Measurements from ENCODE around the gene ATP11C.
A peak's percentile ranks its signal among the peaks of the same experiment; 100 is the strongest.

ATP11C gene

GRCh38 chrX:139802048-139802447, 130.8 kb downstream of the ATP11C start:
- no peak for DNase-seq

- no peak for DNase-seq
These were observed 131.4 kb downstream of the ATP11C start for GRCh38 chrX:139801397-139801813.

- DNase-seq: no peak
These were observed 134.2 kb downstream of the ATP11C start for GRCh38 chrX:139798701-139799100.

- no peak for DNase-seq
These were observed 137.7 kb downstream of the ATP11C start for GRCh38 chrX:139795196-139795595.

GRCh38 chrX:139787601-139788000, 145.3 kb downstream of the ATP11C start:
- no peak for DNase-seq

- DNase-seq: no peak
These were observed 148.0 kb downstream of the ATP11C start for GRCh38 chrX:139784807-139785206.

GRCh38 chrX:139783959-139784358, 148.9 kb downstream of the ATP11C start:
- DNase-seq: no peak

GRCh38 chrX:139783030-139783429, 149.8 kb downstream of the ATP11C start:
- no peak for DNase-seq

GRCh38 chrX:139776599-139776998, 156.3 kb downstream of the ATP11C start:
- no peak for DNase-seq

GRCh38 chrX:139770366-139770765, 162.5 kb downstream of the ATP11C start:
- no peak for DNase-seq

- peak; percentile 29 for DNase-seq
These were observed 166.3 kb downstream of the ATP11C start for GRCh38 chrX:139766545-139766983.

GRCh38 chrX:139762400-139763183, 170.3 kb downstream of the ATP11C start:
- DNase-seq: no peak

GRCh38 chrX:139759637-139760036, 173.2 kb downstream of the ATP11C start:
- DNase-seq: no peak

- DNase-seq: no peak
These were observed 174.0 kb downstream of the ATP11C start for GRCh38 chrX:139758809-139759208.

- DNase-seq: no peak
These were observed 174.6 kb downstream of the ATP11C start for GRCh38 chrX:139758250-139758649.

- no peak for DNase-seq
These were observed 181.8 kb downstream of the ATP11C start for GRCh38 chrX:139751053-139751452.

- DNase-seq: no peak
These were observed 182.5 kb downstream of the ATP11C start for GRCh38 chrX:139750390-139750789.

- DNase-seq: peak; percentile 5
These were observed 193.7 kb downstream of the ATP11C start for GRCh38 chrX:139739138-139739537.

GRCh38 chrX:139738581-139738980, 194.3 kb downstream of the ATP11C start:
- peak; percentile 3 for DNase-seq

GRCh38 chrX:139736151-139736550, 196.7 kb downstream of the ATP11C start:
- DNase-seq: no peak

- no peak for DNase-seq
These were observed 197.9 kb downstream of the ATP11C start for GRCh38 chrX:139734996-139735395.

GRCh38 chrX:139725720-139726119, 207.1 kb downstream of the ATP11C start:
- no peak for DNase-seq

GRCh38 chrX:139724626-139725025, 208.2 kb downstream of the ATP11C start:
- DNase-seq: no peak

- no peak for DNase-seq
These were observed 211.9 kb downstream of the ATP11C start for GRCh38 chrX:139720979-139721378.

GRCh38 chrX:139720136-139720535, 212.7 kb downstream of the ATP11C start:
- no peak for DNase-seq

Measured in CD4-positive, alpha-beta T cell treated with Interleukin-17A for 4 hours (primary cell).